Stimulated activated memory B cell treated with anti-CD40 and anti-IgM and Interleukin-4, amounts not matched to agents 10 μg/mL and 1 μg/mL and 100 μg/mL, for 72 hours (primary cell): ENCODE measurements around the gene PRRX2.
A peak's percentile ranks its signal among the peaks of the same experiment; 100 is the strongest.

ENCODE experiments used
- ATAC-seq: fragments of 150-1000 bp; cut with Tn5 transposase; 2 replicates; pipeline ENCODE4 v1.10.0; 2021
- H3K27ac Mint-ChIP-seq: one replicate; pipeline ENCODE4 v1.8.0; 2022; ENCODE audit warnings: mild to moderate bottlenecking, mixed read lengths
- H3K27me3 Mint-ChIP-seq: one replicate; pipeline ENCODE4 v1.8.0; 2022; ENCODE audit warnings: mixed read lengths
- H3K36me3 Mint-ChIP-seq: one replicate; pipeline ENCODE4 v1.8.0; 2022; ENCODE audit warnings: mixed read lengths
- H3K4me1 Mint-ChIP-seq: one replicate; pipeline ENCODE4 v1.8.0; 2022; ENCODE audit warnings: mixed read lengths
- H3K4me3 Mint-ChIP-seq: one replicate; pipeline ENCODE4 v1.8.0; 2022; ENCODE audit warnings: mild to moderate bottlenecking, moderate library complexity, mixed read lengths
- H3K9me3 Mint-ChIP-seq: one replicate; pipeline ENCODE4 v1.8.0; 2022; ENCODE audit warnings: mixed read lengths

PRRX2 gene

GRCh38 chr9:129696944-129697655 lies 31.7 kb downstream of the PRRX2 start:
- Mint-ChIP-seq H3K27me3 (peaks cover 66% of the 10 kb centered on the region), H3K36me3 (no peaks in the 10 kb centered on the region), H3K9me3 (peaks cover 3% of the 10 kb centered on the region), H3K27ac (peak overlapping the region; percentile 49), H3K4me1 (peaks cover 5% of the 10 kb centered on the region), H3K4me3 (peak overlapping the region; percentile 36)
- peak; percentile 35 for ATAC-seq

GRCh38 chr9:129697656-129698253 lies 32.3 kb downstream of the PRRX2 start:
- H3K36me3 Mint-ChIP-seq: no peaks in the 10 kb centered on the region
- H3K4me1 Mint-ChIP-seq: peaks cover 5% of the 10 kb centered on the region
- ATAC-seq: no peak
- H3K4me3 Mint-ChIP-seq: no peak overlapping the region
- H3K9me3 Mint-ChIP-seq: no peaks in the 10 kb centered on the region
- H3K27ac Mint-ChIP-seq: no peak overlapping the region
- peaks cover 71% of the 10 kb centered on the region for H3K27me3 Mint-ChIP-seq

GRCh38 chr9:129698254-129698757 lies 32.9 kb downstream of the PRRX2 start:
- Mint-ChIP-seq H3K36me3 (no peaks in the 10 kb centered on the region), H3K4me3 (no peak overlapping the region), H3K27ac (no peak overlapping the region), H3K4me1 (peaks cover 5% of the 10 kb centered on the region), H3K27me3 (peaks cover 77% of the 10 kb centered on the region), H3K9me3 (no peaks in the 10 kb centered on the region)
- no peak for ATAC-seq

DNA sequence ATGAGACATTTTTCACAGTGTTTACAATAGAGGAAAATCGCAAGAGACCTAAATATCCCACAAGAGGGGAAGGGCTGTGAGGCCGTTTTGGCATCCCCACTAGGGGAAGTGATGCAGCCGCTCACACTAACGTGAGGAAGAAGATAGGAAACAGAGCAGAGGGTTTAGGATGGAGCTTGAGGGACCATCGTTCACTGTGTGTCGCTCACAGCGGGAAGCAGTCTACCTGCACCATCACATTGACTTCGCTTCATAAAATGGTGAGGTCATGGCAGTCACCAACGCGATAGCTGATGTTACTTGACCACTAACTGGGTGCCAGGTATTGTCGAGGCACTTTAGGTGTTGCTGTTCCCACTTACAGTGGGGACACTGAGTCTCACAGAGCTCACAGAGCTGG lies 35.6 kb downstream of the PRRX2 start:
- H3K9me3 Mint-ChIP-seq: no peaks in the 10 kb centered on the region
- no peak overlapping the region for H3K4me3 Mint-ChIP-seq
- no peaks in the 10 kb centered on the region for H3K36me3 Mint-ChIP-seq
- H3K27me3 Mint-ChIP-seq: peaks cover 59% of the 10 kb centered on the region
- H3K4me1 Mint-ChIP-seq: peaks cover 5% of the 10 kb centered on the region
- no peak overlapping the region for H3K27ac Mint-ChIP-seq
- ATAC-seq: no peak

DNA sequence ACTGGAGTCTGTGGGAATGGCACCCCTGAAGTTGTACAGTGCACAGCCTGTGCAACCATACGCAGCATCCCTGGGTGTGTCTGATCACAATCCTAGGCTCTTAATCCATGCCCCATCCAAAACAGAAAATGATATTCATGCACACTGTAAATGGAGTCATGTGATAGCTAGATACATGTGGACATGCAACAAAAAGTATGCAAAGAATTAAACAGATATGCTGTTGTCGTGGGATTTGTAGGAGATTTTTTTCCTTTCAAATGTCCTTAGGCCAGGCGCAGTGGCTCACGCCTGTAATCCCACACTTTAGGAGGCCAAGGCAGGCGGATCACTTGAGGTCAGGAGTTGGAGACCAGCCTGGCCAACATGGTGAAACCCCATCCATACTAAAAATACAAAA lies 36.1 kb downstream of the PRRX2 start:
- H3K27me3 Mint-ChIP-seq: peaks cover 54% of the 10 kb centered on the region
- peaks cover 5% of the 10 kb centered on the region for H3K4me1 Mint-ChIP-seq
- H3K36me3 Mint-ChIP-seq: no peaks in the 10 kb centered on the region
- H3K4me3 Mint-ChIP-seq: no peak overlapping the region
- no peaks in the 10 kb centered on the region for H3K9me3 Mint-ChIP-seq
- ATAC-seq: no peak
- no peak overlapping the region for H3K27ac Mint-ChIP-seq

DNA sequence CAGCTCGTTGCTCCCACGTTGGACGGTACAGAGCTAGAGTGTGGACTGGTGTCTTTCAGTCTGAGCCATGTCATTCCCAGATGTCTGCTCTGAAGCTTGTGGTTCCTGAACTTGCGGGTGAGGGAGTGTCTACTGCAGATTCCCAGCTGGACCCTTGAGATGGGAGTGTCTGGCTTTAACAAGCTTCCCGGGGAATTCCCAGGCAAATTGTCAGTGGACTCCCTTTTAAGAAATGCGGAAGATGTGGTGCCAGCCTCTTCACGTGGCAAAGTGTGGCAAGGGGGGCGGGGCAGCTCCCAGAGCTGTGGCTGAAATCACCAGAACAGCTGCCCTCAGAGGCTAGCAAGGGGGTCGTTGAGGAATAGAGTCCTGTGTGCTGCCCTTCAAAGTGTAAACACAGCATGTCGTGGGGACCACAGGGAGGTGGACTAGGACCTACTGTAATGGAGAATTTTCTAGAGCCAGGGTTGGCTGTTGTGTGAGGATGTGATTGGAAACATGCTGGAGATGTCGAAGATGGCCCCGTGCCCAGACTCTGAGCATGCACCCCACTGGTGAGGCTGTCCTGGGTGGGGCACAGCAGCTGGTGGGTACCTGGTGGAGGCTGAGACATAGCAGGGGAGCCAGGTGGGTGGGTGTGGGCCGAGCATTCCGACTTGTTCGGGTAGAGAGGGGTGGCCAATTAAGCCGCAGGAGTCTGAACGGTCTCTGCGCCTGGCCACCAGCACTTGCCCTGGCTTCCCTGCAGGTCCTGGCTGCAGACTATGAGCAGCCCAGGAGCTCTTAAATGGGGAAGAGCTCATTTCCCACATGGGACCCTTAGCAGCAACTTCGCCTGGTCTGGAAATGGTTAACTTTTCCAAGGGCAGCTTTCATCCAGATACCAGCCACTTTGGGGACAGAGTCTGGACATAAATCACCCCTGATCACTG lies 37.4 kb downstream of the PRRX2 start:
- Mint-ChIP-seq H3K4me1 (no peaks in the 10 kb centered on the region), H3K27ac (no peak overlapping the region), H3K9me3 (no peaks in the 10 kb centered on the region), H3K4me3 (no peak overlapping the region), H3K36me3 (no peaks in the 10 kb centered on the region), H3K27me3 (peaks cover 46% of the 10 kb centered on the region)
- no peak for ATAC-seq

- no peak overlapping the region for H3K27ac Mint-ChIP-seq
- no peaks in the 10 kb centered on the region for H3K36me3 Mint-ChIP-seq
- H3K4me1 Mint-ChIP-seq: no peaks in the 10 kb centered on the region
- H3K9me3 Mint-ChIP-seq: no peaks in the 10 kb centered on the region
- H3K4me3 Mint-ChIP-seq: no peak overlapping the region
- H3K27me3 Mint-ChIP-seq: peaks cover 41% of the 10 kb centered on the region
- ATAC-seq: no peak
Observed at GRCh38 chr9:129703667-129704355, 38.4 kb downstream of the PRRX2 start.

GRCh38 chr9:129704807-129705206 lies 39.4 kb downstream of the PRRX2 start:
- ATAC-seq: no peak
- Mint-ChIP-seq H3K27me3 (peaks cover 31% of the 10 kb centered on the region), H3K4me3 (no peak overlapping the region), H3K36me3 (no peaks in the 10 kb centered on the region), H3K27ac (no peak overlapping the region), H3K9me3 (no peaks in the 10 kb centered on the region), H3K4me1 (no peaks in the 10 kb centered on the region)

DNA sequence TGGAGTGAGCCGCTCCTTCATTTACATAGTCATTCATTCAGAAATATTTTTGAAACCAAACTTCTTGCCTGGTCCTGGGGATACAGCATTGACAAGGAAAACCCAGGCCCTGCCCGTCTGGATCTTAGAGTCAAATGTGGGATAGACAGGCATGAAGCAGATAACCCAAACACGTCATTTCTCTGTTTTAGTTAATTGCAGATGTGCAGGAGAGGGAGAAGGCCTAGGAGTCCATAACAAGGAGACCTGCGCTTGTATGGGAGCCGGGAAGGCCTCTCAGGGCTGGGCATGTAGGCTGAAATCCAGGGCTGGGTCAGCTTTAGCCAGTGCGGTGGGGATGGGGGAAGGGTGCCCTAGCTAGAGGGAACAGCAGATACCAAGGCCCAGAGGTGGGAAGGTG lies 43.3 kb downstream of the PRRX2 start:
- Mint-ChIP-seq H3K4me3 (no peak overlapping the region), H3K4me1 (no peaks in the 10 kb centered on the region), H3K27me3 (peaks cover 10% of the 10 kb centered on the region), H3K9me3 (no peaks in the 10 kb centered on the region), H3K27ac (no peak overlapping the region), H3K36me3 (no peaks in the 10 kb centered on the region)
- no peak for ATAC-seq

DNA sequence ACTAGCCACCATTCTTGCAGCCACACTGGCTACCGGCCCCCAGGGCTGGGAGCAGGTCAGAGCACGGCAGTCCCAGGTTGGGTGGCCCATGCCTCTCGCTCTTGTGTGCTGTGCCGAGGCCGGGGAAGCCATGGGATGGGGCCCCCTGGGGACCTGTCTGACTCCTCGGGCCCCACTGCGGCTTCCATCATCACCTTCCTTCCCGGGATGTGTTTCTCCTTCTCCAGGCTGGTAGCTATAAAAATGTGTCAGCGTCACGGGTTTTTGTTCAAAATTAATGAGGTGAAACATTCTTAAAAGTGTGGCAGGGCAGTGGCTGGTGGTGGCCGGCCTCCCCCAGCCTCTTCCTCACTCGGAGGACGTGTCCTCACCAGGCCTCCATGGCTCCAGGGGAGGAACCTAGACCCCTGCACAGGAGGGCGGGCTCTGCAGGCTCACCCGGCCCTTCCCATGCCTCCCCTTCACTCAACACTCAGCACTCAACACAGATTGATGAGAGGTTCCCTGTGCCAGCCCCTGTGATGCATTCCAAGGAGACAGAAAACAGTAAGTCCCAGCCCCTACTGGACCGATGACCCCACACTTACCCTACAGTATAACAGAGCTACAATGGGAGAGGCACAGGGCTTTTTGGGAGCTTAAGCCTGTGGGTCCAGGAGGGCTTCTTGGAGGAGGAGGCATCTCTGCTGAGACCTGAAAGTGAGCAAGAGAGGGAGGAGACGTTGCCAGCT lies 44.2 kb downstream of the PRRX2 start:
- H3K4me3 Mint-ChIP-seq: no peak overlapping the region
- no peak overlapping the region for H3K27ac Mint-ChIP-seq
- ATAC-seq: no peak
- peaks cover 9% of the 10 kb centered on the region for H3K27me3 Mint-ChIP-seq
- H3K4me1 Mint-ChIP-seq: no peaks in the 10 kb centered on the region
- no peaks in the 10 kb centered on the region for H3K9me3 Mint-ChIP-seq
- no peaks in the 10 kb centered on the region for H3K36me3 Mint-ChIP-seq

GRCh38 chr9:129710169-129710453 lies 44.7 kb downstream of the PRRX2 start:
- Mint-ChIP-seq H3K4me3 (no peak overlapping the region), H3K27me3 (peaks cover 9% of the 10 kb centered on the region), H3K4me1 (no peaks in the 10 kb centered on the region), H3K36me3 (no peaks in the 10 kb centered on the region), H3K27ac (no peak overlapping the region), H3K9me3 (no peaks in the 10 kb centered on the region)
- no peak for ATAC-seq

DNA sequence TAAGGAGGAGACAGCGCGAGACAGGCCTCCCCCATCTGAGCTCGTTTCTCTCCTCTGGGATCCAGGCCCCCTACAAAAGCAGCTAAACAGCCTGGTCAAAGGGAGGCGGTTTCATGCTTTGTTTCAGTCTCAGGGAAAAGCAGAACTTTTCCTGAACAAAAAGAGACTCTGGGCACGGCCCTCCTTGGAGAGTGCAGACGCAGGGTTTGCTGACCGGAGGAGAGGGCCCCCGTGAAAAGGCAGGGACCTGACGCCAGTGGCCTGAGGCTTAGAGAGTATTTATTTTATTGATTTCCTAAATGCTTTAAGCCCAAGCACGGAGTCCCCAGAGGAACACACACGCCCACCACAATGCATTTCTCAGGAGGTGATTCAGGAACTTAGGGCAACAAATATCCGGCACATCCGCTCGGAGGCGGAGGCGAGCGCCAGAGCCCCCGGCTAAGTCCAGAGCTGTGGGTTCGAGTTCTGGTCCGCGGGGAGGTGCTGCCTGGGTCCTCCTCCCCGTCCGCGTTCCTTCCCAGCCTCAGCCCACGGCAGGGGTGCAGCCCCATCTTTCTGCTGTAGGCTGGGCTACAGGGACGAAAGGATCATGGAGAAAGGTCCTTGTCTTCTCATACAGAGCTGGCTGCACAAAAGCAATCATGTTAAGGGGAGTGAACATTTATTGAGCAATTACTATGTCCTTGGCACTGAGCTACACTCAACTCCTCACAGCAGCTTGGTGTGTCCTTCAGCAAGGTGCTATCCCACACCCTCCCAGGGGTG lies 47.4 kb downstream of the PRRX2 start:
- peaks cover 35% of the 10 kb centered on the region for H3K27me3 Mint-ChIP-seq
- H3K4me1 Mint-ChIP-seq: no peaks in the 10 kb centered on the region
- no peak overlapping the region for H3K27ac Mint-ChIP-seq
- H3K36me3 Mint-ChIP-seq: no peaks in the 10 kb centered on the region
- no peaks in the 10 kb centered on the region for H3K9me3 Mint-ChIP-seq
- no peak overlapping the region for H3K4me3 Mint-ChIP-seq
- ATAC-seq: no peak

- ATAC-seq: no peak
- Mint-ChIP-seq H3K27me3 (peaks cover 40% of the 10 kb centered on the region), H3K9me3 (no peaks in the 10 kb centered on the region), H3K36me3 (no peaks in the 10 kb centered on the region), H3K4me3 (no peak overlapping the region), H3K4me1 (no peaks in the 10 kb centered on the region), H3K27ac (no peak overlapping the region)
Observed at GRCh38 chr9:129713402-129713679, 47.9 kb downstream of the PRRX2 start.

DNA sequence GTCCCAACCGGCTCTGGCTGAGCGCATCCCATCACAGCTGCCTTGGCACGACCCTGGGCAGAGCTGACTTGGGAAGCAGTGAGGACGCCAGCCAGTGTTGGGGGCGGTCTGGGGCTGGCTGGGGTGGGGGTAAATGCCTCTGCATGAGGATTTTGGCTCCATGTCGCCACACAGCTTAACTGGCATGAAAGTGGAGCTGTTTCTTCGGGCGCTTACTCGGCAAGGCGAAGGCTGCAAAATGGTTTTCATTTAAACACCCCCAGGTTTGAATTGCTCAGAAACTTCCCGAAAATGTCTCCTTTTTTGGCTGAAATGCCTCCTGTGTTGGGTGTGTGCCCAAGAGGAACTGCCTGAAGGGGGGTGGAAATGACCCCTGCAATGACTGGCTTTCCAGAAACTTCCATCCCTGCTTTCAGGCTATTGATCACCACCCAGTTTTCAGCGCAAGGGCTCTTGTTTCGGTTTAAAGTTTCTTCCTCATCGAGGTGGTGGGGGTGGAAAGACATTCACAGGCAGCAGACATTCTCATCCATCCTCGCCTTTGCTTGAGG lies 49.1 kb downstream of the PRRX2 start:
- H3K27ac Mint-ChIP-seq: no peak overlapping the region
- no peaks in the 10 kb centered on the region for H3K9me3 Mint-ChIP-seq
- no peaks in the 10 kb centered on the region for H3K4me1 Mint-ChIP-seq
- H3K36me3 Mint-ChIP-seq: no peaks in the 10 kb centered on the region
- ATAC-seq: no peak
- H3K27me3 Mint-ChIP-seq: peaks cover 46% of the 10 kb centered on the region
- no peak overlapping the region for H3K4me3 Mint-ChIP-seq
